PC-9 (cell line): Measurements from ENCODE around the gene CRY1.

Experiments used
- CTCF ChIP-seq: fragments of 200-600 bp; sonication (generic); conservative IDR thresholded peaks from 2 replicates; pipeline ENCODE4 v1.6.1; 2017; ENCODE audit warnings: mixed run types, antibody characterized with exemption, mild to moderate bottlenecking, moderate library complexity
- EZH2 ChIP-seq: fragments of 200-600 bp; sonication (generic); IDR thresholded peaks from 2 replicates; pipeline ENCODE4 v1.8.0; 2017; ENCODE audit warnings: antibody characterized with exemption, low read depth

- TF ChIP-seq CTCF (no peak), EZH2 (no peak)
Measured at GRCh38 chr12:106994579-106995220, 98.6 kb downstream of the CRY1 start.
